OCI-LY1 (cell line): Measurements from ENCODE around the gene NMT1.

Experiments used
- H2AFZ ChIP-seq: fragments of 200-600 bp; sonication (generic), shearing (Covaris generic); 2 replicates; pipeline ENCODE4 v1.6.0; 2014; ENCODE audit warnings: antibody characterized with exemption, mild to moderate bottlenecking, low read length
- H3F3A ChIP-seq: fragments of 200-600 bp; sonication (generic), shearing (Covaris generic); 2 replicates; pipeline ENCODE4 v1.6.0; 2014; ENCODE audit warnings: mild to moderate bottlenecking, antibody characterized with exemption, low read length, moderate library complexity; ENCODE audit not compliant: insufficient read depth
- H3K27ac ChIP-seq: fragments of 200-600 bp; sonication (generic); 2 replicates; pipeline ENCODE4 v1.5.1; 2014; ENCODE audit warnings: low read length, mixed run types, mild to moderate bottlenecking, low read depth; ENCODE audit not compliant: poor library complexity, severe bottlenecking
- H3K27me3 ChIP-seq: fragments of 200-600 bp; sonication (generic); 2 replicates; pipeline ENCODE4 v1.6.0; 2014; ENCODE audit warnings: antibody characterized with exemption, mild to moderate bottlenecking, low read length, moderate library complexity; ENCODE audit not compliant: insufficient read depth
- H3K36me3 ChIP-seq: fragments of 200-600 bp; sonication (generic); 2 replicates; pipeline ENCODE4 v1.6.1; 2014; ENCODE audit warnings: mild to moderate bottlenecking, antibody characterized with exemption, low read length, moderate library complexity, mixed read lengths; ENCODE audit not compliant: insufficient read depth
- H3K4me1 ChIP-seq: fragments of 200-600 bp; sonication (generic); 2 replicates; pipeline ENCODE4 v1.5.1; 2014; ENCODE audit warnings: mild to moderate bottlenecking, low read length, moderate library complexity; ENCODE audit not compliant: insufficient read depth, severe bottlenecking
- H3K4me2 ChIP-seq: fragments of 200-600 bp; sonication (generic), shearing (Covaris generic); 2 replicates; pipeline ENCODE4 v1.6.1; 2014; ENCODE audit warnings: low read length
- H3K4me3 ChIP-seq: fragments of 200-600 bp; sonication (generic); 2 replicates; pipeline ENCODE4 v1.5.1; 2014; ENCODE audit warnings: low read length, low read depth, mild to moderate bottlenecking, mixed read lengths; ENCODE audit not compliant: poor library complexity, severe bottlenecking
- H3K79me2 ChIP-seq: fragments of 200-600 bp; shearing (Covaris generic); 2 replicates; pipeline ENCODE4 v1.6.1; 2016; ENCODE audit warnings: mixed run types, low read length, mixed read lengths; ENCODE audit not compliant: insufficient read depth
- H3K9ac ChIP-seq: fragments of 200-600 bp; sonication (generic), shearing (Covaris generic); 2 replicates; pipeline ENCODE4 v1.6.1; 2014; ENCODE audit warnings: mild to moderate bottlenecking, low read length, mixed read lengths
- H3K9me2 ChIP-seq: fragments of 200-600 bp; sonication (generic), shearing (Covaris generic); 2 replicates; pipeline ENCODE4 v1.6.1; 2014; ENCODE audit warnings: low read depth, mild to moderate bottlenecking, low read length, mixed read lengths
- H3K9me3 ChIP-seq: fragments of 200-600 bp; shearing (Covaris generic); 2 replicates; pipeline ENCODE4 v1.6.1; 2014; ENCODE audit warnings: low read length, mixed read lengths
- H4K20me1 ChIP-seq: fragments of 200-600 bp; sonication (generic), shearing (Covaris generic); 2 replicates; pipeline ENCODE4 v1.6.0; 2016; ENCODE audit warnings: mild to moderate bottlenecking, low read length; ENCODE audit not compliant: insufficient read depth
- EZH2 ChIP-seq: fragments of 200-600 bp; sonication (generic), shearing (Covaris generic); IDR thresholded peaks from 2 replicates; pipeline ENCODE4 v1.8.0; 2017; ENCODE audit warnings: borderline replicate concordance, mixed run types, mild to moderate bottlenecking, antibody characterized with exemption, low read length, moderate library complexity, mixed read lengths
- TF ChIP-seq, protein P1 (sequence below): fragments of 200-600 bp; sonication (generic), shearing (Covaris generic); IDR thresholded peaks from 2 replicates; pipeline ENCODE4 v1.5.1; 2017; ENCODE audit warnings: mild to moderate bottlenecking, antibody characterized with exemption, low read length, moderate library complexity, mixed read lengths

The NMT1 gene

DNA sequence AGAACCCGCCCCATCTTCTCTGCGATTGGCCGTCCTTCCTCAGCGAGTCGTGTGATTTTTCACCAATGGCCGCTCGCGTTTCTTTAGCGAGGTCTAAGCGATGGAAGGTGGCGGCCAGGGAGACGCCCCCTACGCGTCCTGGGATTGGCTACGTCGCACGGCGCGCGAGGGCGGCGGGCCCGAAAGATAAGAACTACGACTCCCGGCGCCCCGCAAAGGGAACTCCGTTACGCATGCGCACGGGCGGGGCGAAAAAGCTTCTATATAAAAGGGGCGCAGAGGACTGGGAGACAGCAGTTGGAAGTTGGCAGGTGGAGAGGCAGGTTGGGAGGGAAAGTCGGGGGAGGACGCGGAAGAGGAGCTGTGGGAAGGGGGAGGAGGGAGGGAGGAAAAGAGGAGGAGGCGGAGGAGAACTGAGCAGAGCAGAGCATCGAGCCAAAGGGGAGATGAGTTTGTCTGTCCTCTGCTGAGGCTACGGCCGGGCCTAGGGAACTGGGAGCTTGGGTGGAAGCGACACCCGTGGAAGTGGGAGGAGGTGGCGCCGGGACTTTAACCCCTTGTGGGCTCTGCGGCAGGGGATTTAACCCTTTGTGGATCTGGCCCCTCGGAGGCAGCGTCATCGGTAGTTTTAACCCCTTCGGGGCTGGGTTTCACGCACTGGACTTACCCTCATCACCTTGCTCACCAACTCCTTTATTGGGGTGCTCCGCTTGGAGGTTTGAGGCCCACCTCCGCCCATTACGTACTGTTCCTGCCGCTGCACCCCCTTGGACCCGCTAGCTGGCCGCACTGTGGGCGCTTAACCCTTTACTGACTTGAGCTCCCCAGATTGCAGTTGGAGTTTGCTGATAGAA, 87.3 kb downstream of the NMT1 start, which contains the start of gene HEXIM1:
TSS of gene HEXIM1 (plus strand) at position 293 of the 854 bp plus-strand sequence. CDS start 716 bp downstream, outside the sequence.
- Histone ChIP-seq H3K36me3 (no peaks in the 10 kb centered on the region), H3K79me2 (no peaks in the 10 kb centered on the region), H3K4me1 (peaks cover 51% of the 10 kb centered on the region), H4K20me1 (no peaks in the 10 kb centered on the region), H3K9me2 (no peaks in the 10 kb centered on the region), H3F3A (peaks cover 9% of the 10 kb centered on the region; the same call in 1 of the 2 replicates), H3K27ac (peak within 1 kb of the TSS; percentile 83), H2AFZ (no peak within 1 kb of the TSS), H3K27me3 (no peaks in the 10 kb centered on the region), H3K9ac (peak within 1 kb of the TSS; percentile 63), H3K4me3 (peak within 1 kb of the TSS; percentile 72), H3K4me2 (peak within 1 kb of the TSS; percentile 82), H3K9me3 (no peaks in the 10 kb centered on the region)
- TF ChIP-seq EZH2, result no peak
- TF ChIP-seq, protein P1, sequence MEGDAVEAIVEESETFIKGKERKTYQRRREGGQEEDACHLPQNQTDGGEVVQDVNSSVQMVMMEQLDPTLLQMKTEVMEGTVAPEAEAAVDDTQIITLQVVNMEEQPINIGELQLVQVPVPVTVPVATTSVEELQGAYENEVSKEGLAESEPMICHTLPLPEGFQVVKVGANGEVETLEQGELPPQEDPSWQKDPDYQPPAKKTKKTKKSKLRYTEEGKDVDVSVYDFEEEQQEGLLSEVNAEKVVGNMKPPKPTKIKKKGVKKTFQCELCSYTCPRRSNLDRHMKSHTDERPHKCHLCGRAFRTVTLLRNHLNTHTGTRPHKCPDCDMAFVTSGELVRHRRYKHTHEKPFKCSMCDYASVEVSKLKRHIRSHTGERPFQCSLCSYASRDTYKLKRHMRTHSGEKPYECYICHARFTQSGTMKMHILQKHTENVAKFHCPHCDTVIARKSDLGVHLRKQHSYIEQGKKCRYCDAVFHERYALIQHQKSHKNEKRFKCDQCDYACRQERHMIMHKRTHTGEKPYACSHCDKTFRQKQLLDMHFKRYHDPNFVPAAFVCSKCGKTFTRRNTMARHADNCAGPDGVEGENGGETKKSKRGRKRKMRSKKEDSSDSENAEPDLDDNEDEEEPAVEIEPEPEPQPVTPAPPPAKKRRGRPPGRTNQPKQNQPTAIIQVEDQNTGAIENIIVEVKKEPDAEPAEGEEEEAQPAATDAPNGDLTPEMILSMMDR, result no peak

DNA sequence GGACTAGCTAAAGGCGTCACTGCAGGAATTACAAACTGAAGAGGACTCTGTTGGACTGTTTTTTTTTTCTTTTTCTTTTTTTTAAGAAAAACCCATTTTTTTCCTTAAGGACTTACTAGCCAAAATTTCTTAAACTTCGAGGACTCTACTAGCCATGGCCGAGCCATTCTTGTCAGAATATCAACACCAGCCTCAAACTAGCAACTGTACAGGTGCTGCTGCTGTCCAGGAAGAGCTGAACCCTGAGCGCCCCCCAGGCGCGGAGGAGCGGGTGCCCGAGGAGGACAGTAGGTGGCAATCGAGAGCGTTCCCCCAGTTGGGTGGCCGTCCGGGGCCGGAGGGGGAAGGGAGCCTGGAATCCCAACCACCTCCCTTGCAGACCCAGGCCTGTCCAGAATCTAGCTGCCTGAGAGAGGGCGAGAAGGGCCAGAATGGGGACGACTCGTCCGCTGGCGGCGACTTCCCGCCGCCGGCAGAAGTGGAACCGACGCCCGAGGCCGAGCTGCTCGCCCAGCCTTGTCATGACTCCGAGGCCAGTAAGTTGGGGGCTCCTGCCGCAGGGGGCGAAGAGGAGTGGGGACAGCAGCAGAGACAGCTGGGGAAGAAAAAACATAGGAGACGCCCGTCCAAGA, 88.0 kb downstream of the NMT1 start:
- Histone ChIP-seq H3K79me2 (no peaks in the 10 kb centered on the region), H3K4me1 (peaks cover 46% of the 10 kb centered on the region), H3K9me2 (no peaks in the 10 kb centered on the region), H3K4me2 (peak overlapping the region; percentile 82), H3K4me3 (peak overlapping the region; percentile 57), H3K27ac (no peak overlapping the region), H3K36me3 (no peaks in the 10 kb centered on the region), H4K20me1 (no peaks in the 10 kb centered on the region), H3K9ac (peak overlapping the region; percentile 51), H3K9me3 (no peaks in the 10 kb centered on the region), H3F3A (peaks cover 9% of the 10 kb centered on the region; the same call in 1 of the 2 replicates), H2AFZ (no peak overlapping the region), H3K27me3 (no peaks in the 10 kb centered on the region)
- TF ChIP-seq, protein P1, result peak; percentile 87
- no peak for TF ChIP-seq EZH2

DNA sequence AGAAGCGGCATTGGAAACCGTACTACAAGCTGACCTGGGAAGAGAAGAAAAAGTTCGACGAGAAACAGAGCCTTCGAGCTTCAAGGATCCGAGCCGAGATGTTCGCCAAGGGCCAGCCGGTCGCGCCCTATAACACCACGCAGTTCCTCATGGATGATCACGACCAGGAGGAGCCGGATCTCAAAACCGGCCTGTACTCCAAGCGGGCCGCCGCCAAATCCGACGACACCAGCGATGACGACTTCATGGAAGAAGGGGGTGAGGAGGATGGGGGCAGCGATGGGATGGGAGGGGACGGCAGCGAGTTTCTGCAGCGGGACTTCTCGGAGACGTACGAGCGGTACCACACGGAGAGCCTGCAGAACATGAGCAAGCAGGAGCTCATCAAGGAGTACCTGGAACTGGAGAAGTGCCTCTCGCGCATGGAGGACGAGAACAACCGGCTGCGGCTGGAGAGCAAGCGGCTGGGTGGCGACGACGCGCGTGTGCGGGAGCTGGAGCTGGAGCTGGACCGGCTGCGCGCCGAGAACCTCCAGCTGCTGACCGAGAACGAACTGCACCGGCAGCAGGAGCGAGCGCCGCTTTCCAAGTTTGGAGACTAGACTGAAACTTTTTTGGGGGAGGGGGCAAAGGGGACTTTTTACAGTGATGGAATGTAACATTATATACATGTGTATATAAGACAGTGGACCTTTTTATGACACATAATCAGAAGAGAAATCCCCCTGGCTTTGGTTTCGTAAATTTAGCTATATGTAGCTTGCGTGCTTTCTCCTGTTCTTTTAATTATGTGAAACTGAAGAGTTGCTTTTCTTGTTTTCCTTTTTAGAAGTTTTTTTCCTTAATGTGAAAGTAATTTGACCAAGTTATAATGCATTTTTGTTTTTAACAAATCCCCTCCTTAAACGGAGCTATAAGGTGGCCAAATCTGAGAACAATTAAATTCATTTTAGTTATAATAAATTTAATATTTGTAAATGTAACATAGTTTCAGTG, 88.8 kb downstream of the NMT1 start:
- H3K9me3 ChIP-seq, result no peaks in the 10 kb centered on the region
- H3F3A ChIP-seq, result peaks cover 9% of the 10 kb centered on the region; the same call in 1 of the 2 replicates
- no peak for TF ChIP-seq EZH2
- TF ChIP-seq, protein P1, result no peak
- no peaks in the 10 kb centered on the region for H3K79me2 ChIP-seq
- peak overlapping the region; percentile 51; the same call in 1 of the 2 replicates for H3K9ac ChIP-seq
- no peaks in the 10 kb centered on the region for H4K20me1 ChIP-seq
- peaks cover 40% of the 10 kb centered on the region for H3K4me1 ChIP-seq
- H3K4me2 ChIP-seq, result peak overlapping the region; percentile 82
- no peaks in the 10 kb centered on the region for H3K9me2 ChIP-seq
- H3K36me3 ChIP-seq, result no peaks in the 10 kb centered on the region
- no peak overlapping the region for H3K27ac ChIP-seq
- H3K4me3 ChIP-seq, result peak overlapping the region; percentile 57
- H3K27me3 ChIP-seq, result no peaks in the 10 kb centered on the region
- no peak overlapping the region for H2AFZ ChIP-seq
